H1 (cell line): ENCODE data around the gene MOCS1. TPM values are rescaled to one million over a fixed set of nuclear protein-coding genes. Genes with fewer than 3 reads are reported as not detected.

Experiments
- ZNF274 ChIP-seq: IDR thresholded peaks from 2 replicates; pipeline ENCODE4 v1.7.0; 2012; ENCODE audit warnings: low read length, borderline replicate concordance; ENCODE audit errors: extremely low read depth
- polyA plus RNA-seq, 7 experiments: library from polyadenylated mRNA; depleted of rRNA in 3 of 7; stranded (reverse) in 5 of 7; unstranded in 2 of 7; fragments of >200 nt in 5 of 7; fragments of 200-250 nt in 2 of 7; gene quantifications; 1 replicate in 5 of 7; 2 replicates in 1 of 7; 4 replicates in 1 of 7; pipeline versions ENCODE4 v1.2.1 to v1.2.3, GENCODE V29; 2011 to 2013; ENCODE audit warnings: missing spikeins in 2 of 7, mixed read lengths in 2 of 7
- total RNA-seq: library from RNA; stranded (reverse); fragmentation: NEBNext Ultra II Directional; extraction: Animal tissue kit (Norgen Biotek cat#: 25700); gene quantifications from 2 replicates; pipeline ENCODE4 v1.2.1, GENCODE V29; 2021

MOCS1 gene
- total and polyA plus RNA-seq, 2 of the 8 experiments (the other 6 are each of a cell fraction or from before 2014, with no cell fraction given): 13.4 to 19.7 TPM

- no peak for TF ChIP-seq ZNF274
- TF ChIP-seq, all 59 proteins: peak for 0
Observed at GRCh38 chr6:39897698-39898097, 36.6 kb downstream of the MOCS1 start (continued).
